GM12872 (cell line): ENCODE data around the gene C11orf91.
A peak's percentile ranks its signal among the peaks of the same experiment; 100 is the strongest.

ENCODE experiments used
- TF ChIP-seq, protein P1 (sequence below): IDR thresholded peaks from 3 replicates; pipeline ENCODE4 v1.5.1; 2011; ENCODE audit warnings: low read depth, mild to moderate bottlenecking, low read length, moderate library complexity; ENCODE audit not compliant: insufficient read depth

Gene C11orf91

DNA sequence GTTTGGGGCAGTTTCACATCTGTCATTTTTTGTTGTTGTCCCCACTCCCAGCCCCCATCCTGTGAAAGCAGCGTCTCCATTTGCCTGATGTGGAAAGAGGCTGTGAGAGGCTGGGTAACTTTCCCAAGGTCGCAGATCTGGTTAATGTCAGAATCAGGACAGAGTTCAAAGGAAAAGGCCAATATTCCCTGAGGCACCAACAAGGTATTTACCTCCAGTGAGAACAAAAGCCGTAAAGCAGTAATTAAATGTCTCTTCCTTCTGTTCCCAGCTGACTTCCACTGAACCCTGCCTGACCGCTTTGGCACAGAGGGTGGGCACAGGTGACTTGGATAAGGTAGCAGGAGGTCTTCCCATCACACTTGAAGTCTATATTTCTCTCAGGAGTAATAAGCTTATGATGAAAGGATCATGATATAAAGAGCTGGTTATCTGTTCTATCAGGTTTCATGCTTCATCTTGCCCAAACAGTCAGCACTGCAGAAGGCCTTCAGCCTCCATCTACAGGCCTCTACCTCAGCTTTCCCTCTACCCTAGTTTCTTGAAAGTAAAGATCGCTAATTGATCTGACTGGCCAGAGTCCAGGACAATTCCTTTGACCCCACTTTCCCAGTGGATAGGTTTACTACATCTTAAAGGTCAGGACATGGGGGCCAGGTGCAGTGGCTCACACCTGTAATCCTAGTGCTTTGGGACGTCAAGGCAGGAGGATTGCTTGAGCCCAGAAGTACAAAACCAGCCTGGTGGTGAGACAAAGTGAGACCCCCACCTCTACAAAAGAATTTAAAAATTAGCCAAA is 9.4 kb downstream of the C11orf91 start:
- TF ChIP-seq, protein P1, sequence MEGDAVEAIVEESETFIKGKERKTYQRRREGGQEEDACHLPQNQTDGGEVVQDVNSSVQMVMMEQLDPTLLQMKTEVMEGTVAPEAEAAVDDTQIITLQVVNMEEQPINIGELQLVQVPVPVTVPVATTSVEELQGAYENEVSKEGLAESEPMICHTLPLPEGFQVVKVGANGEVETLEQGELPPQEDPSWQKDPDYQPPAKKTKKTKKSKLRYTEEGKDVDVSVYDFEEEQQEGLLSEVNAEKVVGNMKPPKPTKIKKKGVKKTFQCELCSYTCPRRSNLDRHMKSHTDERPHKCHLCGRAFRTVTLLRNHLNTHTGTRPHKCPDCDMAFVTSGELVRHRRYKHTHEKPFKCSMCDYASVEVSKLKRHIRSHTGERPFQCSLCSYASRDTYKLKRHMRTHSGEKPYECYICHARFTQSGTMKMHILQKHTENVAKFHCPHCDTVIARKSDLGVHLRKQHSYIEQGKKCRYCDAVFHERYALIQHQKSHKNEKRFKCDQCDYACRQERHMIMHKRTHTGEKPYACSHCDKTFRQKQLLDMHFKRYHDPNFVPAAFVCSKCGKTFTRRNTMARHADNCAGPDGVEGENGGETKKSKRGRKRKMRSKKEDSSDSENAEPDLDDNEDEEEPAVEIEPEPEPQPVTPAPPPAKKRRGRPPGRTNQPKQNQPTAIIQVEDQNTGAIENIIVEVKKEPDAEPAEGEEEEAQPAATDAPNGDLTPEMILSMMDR: no peak

DNA sequence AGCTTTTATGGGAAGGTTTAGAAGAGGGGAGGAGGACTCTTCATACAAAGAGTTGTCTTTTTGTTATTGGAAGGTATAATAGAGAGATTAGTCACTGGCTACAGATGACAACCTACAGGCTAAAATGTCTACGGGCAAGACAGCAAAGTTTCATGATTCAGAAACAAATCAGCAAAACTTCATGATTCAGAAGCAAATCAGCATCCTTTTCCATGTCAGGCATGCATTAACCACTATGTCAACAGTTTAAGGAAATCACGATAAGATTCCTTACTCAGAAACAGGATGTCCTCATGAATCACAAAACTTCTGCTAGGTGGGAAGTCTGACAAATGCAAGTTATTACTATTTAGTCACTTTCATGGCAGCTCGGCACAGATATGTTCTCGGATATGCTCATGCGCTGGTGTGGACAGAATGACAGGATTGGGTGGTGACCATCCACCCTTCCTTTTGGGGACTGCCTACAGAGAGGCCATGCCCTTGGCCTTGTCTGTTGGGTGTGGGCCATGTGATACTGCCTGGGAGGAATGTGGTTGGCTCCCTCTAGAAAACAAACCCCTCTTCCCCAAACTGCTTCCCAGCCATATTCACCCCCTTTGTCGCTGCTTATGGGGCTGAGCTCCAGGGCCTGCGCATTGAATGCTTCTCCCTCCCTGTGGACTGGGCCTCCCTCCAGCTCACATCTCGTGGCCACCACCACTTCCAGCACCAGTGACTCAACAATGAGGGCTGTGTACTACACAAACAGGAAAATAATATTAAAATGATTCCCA is 10.1 kb downstream of the C11orf91 start:
- TF ChIP-seq, protein P1: no peak

DNA sequence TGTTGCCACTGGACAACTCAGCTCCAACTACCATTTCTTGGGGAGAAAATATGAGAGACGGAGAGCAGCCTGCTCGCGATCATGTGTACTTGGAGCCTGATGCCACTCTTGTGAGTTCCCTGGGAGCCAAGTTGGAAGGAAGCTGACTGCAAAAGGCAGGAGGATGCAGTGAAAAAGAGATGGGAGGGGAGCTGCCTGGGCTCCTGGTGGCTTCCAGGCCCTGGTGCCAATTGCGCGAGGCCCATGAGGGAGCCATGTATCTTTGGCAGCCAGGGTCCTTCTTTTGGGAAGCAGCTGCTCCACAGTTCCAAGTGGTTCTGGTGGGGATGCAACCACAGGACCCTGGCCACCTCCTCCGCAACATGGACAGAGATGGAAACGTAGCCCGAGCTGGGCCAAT is 11.1 kb downstream of the C11orf91 start:
- TF ChIP-seq, protein P1: no peak

- TF ChIP-seq, protein P1: no peak
These were observed 11.5 kb downstream of the C11orf91 start for GRCh38 chr11:33689085-33689484.

GRCh38 chr11:33687733-33688479 is 12.7 kb downstream of the C11orf91 start:
- TF ChIP-seq, protein P1: peak; percentile 60; the same call in 2 of the 3 replicates

DNA sequence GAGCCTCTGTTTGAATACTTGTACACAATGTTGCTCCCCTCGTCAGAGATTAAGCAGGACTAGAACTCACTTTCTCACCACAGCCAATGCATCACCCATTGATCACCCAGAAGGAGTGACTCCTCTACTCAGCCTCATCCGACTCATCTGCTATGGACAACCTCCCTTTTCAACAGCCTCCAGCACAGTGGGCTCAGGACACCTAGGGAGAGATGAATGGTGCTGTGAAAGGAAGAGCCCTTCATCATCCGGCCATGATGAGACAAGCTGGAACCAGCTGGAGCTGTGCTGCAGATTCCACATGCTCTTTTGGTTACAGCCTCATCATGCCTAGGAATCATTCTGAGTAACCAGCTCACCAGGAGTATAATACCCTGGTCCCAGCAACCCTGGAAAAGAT is 15.5 kb downstream of the C11orf91 start:
- TF ChIP-seq, protein P1: no peak

- TF ChIP-seq, protein P1: no peak
These were observed 16.5 kb downstream of the C11orf91 start for GRCh38 chr11:33684003-33684706.
